ENCODE results near the gene ANKS1A.
"Not testable (repeated sequence)": the region's sequence is repeated elsewhere in the genome, so short reads cannot be mapped to it uniquely, and the experiment has no call there.

Gene ANKS1A

DNA sequence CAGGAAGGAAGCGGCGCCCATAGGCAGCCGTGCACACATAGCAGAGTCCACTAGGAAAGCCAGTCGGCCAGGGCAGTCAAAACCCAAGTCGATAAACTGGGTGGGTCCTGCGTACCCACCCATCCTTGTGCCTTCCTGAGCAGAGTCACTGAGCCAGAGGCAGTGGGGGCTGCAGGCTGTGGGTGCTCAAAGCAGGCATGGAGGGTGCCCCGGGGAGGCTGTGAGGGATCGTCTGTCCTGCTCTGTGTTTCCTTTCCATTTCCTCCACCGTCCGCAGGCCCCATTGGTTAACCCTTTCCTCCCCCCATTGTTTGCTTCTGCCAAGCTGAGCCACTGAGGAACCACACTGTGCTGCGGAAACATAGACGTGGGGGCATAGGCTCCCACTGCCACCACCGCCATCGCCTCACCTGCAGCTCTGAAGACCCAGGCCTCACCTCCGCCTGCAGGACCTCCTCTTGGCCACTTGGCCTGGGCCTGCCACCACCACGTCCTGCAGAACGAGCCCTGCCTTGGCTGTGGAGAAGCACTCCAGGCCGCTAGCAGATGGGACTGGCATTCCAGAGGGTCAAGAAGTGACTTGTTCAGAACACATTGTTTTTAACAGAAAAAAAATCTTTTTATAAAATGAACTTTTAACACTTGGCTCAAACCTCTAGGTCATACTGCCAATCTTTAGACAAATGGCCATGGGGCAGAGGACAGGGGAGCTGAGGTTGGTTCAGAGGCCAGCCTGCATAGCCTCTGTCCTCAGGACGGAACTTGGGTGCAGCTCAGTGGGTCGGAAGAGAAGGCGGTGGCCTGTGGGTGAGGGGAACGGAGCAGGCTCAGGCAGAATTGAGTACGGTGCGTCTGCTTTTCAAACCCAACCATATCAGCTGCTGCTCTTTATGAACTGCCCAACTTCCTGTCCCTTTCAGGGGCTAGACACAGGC, 199.5 kb downstream of the ANKS1A start:
- no peak for DNase-seq

DNA sequence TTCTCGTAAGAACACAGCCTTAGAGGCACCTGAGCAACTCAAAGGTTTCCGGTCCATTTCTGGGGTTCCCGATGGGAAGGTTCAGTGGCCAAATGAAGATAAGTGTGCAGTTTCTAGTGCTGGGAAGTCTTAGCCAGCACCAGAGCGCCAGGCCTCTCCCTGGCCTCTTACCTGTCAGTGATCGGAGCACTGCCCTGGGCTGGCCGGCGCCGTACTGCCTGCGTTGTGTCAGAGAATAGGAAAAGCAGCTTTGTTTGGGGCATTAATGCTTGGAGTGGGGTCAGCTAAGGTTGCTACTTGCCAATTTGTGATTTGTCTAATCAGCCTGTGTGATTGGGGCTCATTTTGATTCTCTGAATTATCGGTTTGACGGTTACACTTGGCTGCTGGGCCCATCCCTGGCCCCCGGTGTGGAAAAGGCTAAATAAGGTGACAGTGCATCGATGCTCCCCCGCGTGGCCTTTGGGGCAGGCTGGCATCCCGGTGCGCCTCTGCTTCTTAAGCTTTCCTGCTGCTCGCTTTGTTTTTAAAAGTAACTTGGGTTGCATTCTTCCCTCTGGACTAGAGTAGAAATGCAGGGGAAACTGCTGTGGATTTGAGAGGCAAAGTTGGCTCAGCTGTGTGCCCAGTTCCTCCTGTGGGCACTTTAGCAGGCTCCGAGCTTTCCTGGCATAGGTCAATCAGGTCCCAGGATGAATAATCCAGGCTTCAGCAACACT, 200.3 kb downstream of the ANKS1A start:
- DNase-seq: no peak

DNA sequence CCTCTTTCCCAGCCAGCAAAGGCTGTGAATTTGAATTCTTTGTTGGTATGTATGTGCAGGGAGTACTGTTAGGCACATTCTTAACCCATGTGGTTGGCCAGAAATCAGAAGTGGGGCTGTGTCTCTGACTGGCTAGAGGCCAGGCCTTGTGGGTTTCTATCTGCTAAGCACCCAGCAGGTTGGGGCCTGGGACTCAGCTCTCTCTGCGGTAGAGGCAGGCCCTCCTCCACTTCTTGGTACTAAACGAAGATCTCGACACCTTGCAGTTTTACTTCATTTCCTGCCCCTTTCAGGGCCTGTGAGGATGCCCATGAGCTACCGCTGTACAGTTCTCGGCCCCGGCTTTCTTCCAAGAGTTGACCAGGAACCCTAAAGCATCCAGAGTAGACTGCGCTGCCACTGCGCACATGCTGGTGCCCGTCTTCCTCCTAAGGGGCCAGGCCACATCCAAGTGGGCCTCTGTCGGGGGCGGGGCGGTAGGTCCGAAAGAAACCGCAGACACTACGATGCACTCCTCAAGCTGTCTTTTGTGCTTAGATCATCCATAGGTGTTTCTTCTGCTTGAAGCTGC, 201.0 kb downstream of the ANKS1A start:
- DNase-seq: peak in 1 of 5 experiments; percentile 50

DNA sequence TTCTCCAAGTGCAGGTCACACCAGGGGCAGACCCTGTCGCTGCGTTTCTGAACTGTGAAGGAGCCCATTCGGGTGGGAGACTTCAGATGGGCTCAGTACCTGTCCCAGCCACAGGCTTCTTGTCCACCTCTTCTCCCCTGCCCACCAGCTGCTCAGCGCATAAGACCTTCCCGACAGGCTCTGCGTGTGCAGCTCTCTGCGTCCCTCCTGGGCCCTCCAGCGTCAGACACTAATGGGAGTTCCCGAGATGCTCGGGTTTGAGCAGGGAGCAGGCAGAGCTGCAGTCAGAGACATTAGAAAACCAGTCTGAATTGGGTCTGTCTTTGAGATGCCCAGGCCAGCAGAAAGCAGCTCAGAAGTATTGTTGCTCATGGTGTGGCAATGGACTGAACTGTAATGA, 201.7 kb downstream of the ANKS1A start:
- no peak for DNase-seq

DNA sequence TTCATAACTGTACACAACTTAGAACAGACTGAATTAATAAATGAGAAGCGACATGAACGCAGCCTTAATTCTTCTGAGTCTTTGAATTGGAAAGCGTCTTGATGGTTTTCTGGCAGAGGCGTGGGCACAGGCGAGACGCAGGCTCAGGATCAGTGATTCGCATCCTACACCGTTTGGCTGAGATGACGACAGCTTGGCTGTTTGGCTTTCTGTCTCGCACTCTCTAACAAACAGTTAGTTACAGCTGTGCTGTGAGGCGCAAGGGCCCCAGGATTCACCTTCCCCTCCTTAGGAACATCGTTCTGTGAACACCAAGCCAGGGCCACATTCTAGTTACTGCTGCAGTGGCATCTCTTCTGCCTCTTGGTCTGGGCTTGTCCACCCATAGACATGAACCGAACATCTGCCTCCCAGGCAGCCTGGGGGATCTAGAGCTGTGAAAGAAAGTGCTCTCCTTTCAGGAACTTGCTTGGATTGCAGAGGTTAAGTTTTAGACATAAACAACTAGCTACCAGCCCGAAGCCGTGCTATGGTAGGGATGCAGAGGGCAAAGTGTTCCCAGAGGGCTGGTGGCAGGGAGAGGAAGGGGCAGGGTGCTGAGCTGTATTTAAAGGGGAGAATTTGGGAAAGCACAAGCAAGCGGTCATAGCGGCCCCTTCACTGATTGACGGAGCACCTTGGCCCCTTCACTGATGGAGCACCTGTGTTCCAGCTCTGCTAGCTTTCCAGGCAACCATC, 202.5 kb downstream of the ANKS1A start:
- DNase-seq: no peak

DNA sequence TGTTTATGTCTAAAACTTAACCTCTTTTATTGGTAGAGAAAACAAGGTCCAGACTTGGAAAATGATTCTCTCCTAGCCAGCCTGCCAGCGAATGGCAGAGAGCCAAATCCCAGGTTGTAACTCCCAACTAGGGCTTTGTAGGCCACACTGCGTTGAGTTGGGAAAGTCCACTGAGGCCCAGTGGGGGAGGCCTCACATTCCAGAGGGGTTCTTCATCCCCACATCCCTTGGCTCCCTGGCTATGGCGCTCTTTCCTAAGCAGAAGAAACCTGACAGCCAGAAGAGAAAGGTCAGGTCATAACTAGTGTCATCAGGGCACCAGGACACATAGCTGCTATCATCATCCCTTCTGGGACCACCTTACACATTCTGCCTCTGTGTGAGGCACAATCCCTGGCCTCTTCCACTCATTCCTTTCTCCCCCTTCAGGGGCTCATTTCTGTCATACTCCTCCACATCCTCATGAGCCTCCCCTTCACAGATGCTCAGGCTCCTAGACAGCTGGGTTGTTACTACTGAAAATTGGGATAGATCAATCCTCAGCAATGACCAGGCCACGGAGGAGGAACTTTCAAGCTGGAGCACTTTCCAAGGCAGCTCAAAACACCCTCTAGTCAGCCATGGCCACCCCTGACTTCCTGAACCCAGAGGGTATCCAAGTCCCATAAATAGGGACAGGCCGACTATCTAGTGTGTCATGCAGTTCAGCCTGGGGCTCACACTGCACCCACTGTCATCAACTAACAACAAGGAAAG, 203.5 kb downstream of the ANKS1A start:
- no peak for DNase-seq

DNA sequence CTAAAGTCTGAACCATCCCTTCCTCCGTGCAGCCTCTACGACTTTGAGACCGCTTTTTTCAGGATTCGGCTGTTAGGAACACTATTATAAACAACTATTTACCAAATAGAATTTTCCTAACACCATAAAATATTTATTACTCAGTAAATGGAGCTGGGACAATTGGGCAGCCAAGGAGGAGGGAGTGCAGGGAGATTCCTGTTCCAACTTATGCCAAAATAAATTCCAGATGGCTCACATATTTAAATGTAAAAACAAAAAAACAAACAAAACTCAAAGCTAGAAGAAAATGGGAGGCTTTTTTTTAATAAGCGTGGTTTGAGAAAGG, 204.0 kb downstream of the ANKS1A start:
- no peak for DNase-seq

DNA sequence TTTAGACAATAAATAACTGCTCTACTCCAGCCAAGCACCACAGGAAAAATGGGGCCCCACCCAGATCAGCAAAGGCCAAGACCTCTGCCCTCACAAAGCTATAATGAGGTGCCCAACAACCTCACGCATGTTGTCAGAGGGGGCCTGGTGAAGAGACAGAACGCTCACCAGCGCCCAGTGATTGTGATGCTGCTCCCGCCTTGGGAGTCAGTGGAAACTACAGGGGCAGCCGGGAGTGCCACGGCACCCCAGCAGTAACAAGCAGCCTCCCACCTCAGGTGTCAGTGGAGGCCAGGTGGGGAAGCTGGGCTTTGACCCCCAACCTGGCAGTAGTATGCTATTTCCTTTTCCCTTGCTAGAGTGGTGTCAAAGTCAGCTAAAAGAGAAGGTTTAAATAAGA, 204.7 kb downstream of the ANKS1A start:
- DNase-seq: no peak

DNA sequence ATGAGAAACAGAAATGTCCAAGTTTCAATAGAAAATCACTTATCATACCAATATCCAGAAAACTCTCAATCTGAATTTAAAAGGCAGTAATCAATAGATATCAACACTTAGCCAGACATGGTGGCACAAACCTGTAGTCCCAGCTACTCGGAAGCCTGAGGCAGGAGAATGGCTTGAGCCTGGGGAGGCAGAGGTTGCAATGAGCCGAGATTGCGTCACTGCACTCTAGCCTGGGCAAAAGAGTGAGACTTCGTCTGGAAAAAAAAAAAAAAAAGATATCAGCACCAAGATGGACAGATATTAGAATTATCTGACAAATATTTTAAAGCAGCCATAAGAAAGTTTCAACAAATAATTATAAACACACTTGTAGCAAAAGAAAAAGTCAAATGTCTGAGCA, 205.1 kb downstream of the ANKS1A start:
- DNase-seq: no peak

DNA sequence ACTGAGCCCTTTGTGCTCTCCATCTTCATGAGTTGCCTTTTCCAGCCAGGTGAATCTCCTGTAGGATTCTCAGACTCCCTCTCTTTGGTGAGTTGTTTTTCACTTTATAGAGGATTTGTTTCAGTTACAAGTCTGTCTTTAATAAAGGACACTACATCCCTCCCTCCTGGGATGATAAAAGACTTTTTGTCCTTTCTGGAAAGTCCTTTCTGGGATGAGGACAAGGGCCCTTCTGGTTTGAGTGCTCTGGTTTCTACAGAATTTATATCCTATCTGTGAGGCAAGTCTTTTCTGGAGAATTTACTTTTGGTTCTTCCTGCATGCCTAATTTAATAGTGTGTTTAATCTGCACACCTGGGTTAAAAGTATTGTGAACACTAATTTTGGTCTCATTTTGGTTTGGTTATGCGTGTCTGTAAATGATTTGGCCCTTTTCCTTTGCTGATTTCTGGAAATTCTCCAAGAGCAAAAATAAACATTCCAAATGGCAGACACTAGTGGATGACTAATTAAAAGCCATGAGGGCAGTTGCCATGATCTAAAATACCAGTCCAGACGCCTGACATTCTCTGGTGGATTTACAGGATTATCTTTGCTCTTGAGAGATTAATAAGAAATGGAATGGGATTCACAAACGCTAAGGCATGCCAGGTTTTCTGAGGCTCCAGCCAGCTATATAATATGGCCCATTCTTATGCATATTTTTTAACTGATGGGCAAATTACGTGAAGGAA, 207.2 kb downstream of the ANKS1A start:
- DNase-seq: no peak

DNA sequence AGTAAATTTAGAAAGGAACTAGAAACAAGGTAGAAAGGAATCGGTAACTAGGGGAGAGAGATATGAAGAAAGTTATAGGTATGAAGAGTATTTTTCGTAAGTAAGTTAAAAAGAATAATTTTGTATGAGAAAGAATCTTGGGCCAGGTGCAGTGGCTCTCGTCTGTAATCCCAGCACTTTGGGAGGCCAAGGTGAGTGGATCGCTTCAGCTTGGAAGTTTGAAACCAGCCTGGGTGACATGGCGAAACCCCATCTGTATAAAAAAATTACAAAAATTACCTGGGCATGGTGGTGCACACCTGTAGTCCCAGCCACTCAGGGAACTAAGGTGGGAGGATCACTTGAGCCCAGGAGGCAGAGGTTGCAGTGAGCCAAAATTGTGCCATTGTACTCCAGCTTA, 210.1 kb downstream of the ANKS1A start:
- DNase-seq: no peak

DNA sequence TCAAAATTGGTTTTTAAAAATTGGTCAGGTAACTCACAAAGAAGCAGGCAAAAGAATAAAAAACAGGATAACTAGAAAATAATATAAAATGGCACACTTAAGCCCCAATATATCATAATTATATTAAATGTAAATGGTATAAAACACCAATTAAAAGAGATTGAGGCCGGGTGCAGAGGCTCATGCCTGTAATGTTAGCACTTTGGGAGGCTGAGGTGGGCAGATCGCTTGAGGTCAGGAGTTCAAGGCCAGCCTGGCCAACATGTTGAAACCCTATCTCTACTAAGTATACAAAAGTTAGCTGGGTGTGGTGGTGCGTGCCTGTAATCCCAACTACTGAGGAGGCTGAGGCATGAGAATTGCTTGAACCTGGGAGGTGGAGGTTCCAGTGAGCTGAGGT, 216.0 kb downstream of the ANKS1A start:
- DNase-seq: no peak

DNA sequence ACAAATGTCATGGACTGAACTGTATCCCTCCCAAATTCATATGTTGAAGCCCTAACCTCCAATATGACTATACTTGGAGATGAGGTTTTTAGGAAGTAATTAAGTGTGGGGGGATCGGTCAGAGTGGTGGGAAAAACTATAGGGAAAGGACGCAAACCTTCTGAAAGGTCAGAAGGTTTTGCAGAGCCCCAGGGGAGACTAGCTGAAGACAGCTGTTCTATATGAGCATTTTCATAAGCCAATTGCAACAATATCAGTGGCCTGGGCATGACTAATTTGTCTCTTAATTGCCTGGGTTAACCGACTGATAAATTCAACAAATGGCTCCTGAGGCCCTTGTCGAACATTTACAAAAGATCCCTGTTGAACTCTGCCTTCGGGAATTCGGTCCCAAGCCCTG, 217.0 kb downstream of the ANKS1A start:
- not testable (repeated sequence) for DNase-seq

DNA sequence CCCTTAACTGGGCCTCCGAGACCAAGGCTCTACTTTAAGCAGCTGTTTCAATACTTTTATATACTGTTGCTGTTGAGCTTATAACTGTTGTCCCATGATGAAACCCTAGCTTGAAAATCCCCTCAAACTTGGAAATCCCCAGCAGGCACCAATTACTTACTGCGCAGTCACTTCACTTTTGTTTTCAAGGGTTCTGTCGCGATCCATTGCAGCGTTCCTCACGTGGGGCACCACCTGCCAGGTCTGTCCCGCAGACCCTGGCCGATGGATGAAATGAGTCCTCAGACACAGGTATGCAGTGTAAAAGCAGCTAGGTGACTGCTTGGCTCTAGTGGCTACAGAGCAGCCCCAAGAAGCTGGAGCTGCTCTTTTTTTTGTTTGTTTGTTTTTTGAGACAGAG, 218.2 kb downstream of the ANKS1A start:
- peak in 1 of 5 experiments; percentile 59 for DNase-seq

DNA sequence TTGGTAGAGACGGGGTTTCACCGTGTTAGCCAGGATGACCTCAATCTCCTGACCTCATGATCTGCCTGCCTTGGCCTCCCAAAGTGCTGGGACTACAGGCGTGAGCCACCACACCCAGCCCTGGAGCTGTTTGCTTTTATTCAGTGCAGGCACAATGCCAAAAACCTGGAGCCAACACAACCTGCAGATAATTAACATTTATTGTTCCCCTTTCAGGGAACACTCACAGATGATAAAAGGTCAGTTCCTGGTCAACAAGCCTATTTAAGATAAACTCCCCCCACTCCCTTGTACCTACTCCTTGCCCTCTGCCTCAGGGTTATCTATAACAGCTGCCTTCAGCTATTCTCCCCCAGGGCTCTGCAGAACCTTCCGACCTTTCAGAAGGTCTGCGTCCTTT, 218.7 kb downstream of the ANKS1A start:
- not testable (repeated sequence) for DNase-seq

DNA sequence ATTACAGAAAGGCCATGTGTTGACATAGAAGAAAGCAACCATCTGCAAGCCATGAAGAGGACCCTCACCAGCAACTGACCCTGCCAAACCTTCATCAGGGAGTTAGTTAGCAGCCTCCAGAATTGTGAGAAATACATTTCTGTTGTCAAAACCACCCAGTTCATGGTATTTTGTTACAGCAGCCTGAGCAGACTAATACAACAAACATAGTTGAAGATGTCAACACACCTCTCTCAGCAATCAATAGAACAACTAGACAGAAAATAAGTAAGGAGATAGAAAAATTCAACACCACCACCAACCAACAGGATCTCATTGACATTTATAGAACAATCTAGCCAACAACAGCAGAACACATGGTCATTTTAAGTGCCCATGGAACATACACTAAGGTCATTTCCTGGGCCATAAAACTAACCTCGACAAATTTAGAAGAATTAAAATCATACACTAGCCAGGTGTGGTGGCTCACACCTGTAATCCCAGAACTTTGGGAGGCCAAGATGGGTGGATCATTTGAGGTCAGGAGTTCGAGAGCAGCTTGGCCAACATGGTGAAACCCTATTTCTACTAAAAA, 219.3 kb downstream of the ANKS1A start:
- no peak for DNase-seq

DNA sequence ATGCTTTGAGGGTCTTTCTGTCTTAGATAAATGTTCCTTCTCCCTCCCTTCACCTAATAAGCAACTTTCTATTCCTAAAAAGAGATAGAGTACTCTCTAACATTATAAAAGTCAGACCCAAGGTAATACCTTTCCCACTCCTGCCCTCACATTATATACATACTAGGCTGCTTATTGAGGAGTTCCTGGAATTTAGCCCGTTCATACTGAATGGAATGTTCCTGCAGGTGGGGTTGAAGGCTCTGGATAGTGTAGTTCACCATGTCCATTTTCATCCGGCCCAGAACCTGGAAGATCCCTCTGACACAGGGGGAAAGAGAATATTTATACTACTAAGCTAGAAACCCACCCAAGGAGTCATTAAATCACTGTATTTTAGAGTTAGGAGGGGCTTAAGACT, 231.7 kb downstream of the ANKS1A start:
- DNase-seq: no peak

DNA sequence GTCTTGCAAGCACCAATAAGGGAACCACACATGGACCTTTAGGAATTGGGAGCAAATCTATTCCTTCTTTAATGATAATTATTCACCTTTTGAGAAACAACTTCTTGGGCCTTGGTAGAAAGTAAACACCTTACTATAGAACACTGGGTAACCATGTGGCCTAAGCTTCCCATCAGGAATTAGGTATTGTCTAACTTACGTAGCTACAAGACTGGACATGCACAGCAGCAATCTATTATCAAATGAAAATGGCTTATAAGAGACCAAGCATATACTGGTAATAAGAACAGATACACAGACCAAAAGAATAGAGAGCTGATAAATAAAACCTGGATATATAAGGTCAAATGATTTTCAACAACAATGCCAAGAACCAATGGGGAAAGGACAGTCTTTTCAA, 235.3 kb downstream of the ANKS1A start:
- no peak for DNase-seq

DNA sequence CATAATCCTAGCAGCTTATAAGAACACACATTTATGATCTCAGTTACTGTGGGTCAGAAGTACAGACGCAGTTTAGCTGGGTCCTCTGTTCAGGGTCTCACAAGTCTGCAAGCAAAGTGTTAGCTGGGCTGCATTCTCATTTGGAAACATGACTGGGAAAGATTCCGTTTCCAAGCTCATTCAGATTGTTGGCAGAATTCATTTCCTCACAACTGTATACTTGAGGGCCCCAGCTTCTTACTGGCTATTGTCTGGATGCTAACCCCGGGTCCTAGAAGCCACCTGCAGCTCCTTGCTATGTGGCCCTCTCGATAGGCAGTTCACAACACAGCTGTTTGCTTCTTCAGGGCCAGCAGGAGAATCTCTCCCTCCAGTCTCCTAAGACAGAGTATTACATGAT, 239.0 kb downstream of the ANKS1A start:
- no peak for DNase-seq

DNA sequence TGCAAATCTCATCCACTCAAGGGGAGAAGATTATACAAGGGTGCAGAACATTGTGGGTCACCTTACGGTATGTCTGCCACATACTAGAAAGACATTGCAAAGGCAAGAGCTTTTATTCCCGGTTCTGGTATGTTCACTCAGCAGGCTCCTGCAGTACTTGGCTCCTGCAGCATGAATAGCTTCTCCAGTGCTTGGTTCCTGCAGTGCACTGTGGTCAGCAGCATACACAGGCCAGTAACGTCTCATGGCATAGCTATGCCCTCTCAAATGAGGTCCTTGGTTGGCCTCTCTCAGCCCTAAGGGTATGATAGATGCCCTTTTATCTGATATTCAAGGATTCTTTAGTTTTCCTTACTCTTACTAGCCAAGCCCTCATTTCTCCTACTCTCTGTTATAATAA, 239.4 kb downstream of the ANKS1A start:
- no peak for DNase-seq

DNA sequence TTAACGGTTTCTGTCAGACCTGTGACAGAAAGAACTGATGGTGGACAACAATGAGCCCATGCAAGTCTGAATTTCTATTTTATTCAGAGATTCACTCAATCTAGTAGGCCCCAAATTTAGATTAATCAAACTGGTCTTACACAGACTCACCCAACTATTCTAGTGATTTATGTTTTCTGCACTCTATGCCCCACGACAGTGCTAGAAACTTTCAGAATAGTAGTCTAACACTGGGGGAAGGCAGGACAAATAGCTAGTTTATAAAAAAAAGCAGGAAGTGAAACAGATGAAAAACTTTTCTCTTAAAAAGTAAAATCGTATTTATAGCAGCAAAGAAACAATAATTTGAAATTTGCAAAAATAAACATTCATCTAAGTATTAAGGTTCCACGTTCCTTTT, 247.1 kb downstream of the ANKS1A start:
- DNase-seq: no peak
